HK-2 (cell line): ENCODE data around the gene FARP1.

Experiments
- DNase-seq: peaks from one replicate; pipeline ENCODE4 v3.0.0-alpha.2; 2018; ENCODE audit not compliant: unreplicated experiment

Gene FARP1

GRCh38 chr13:98480915-98481877 is 338.3 kb downstream of the FARP1 start:
- DNase-seq = no peak

- peak; percentile 37 for DNase-seq
Observed at GRCh38 chr13:98482476-98483444, 339.9 kb downstream of the FARP1 start.

- no peak for DNase-seq
Observed at GRCh38 chr13:98483601-98484288, 340.9 kb downstream of the FARP1 start.

GRCh38 chr13:98484289-98485219 is 341.7 kb downstream of the FARP1 start:
- peak; percentile 85 for DNase-seq

- DNase-seq = no peak
Observed at GRCh38 chr13:98485561-98485960, 342.7 kb downstream of the FARP1 start.

- DNase-seq = no peak
Observed at GRCh38 chr13:98486412-98486811, 343.5 kb downstream of the FARP1 start.

GRCh38 chr13:98487016-98487415 is 344.1 kb downstream of the FARP1 start:
- DNase-seq = no peak

- no peak for DNase-seq
Observed at GRCh38 chr13:98487522-98487921, 344.6 kb downstream of the FARP1 start.

- no peak for DNase-seq
Observed at GRCh38 chr13:98488736-98489135, 345.8 kb downstream of the FARP1 start.

GRCh38 chr13:98489446-98490194 is 346.7 kb downstream of the FARP1 start:
- DNase-seq = no peak

- no peak for DNase-seq
Observed at GRCh38 chr13:98490195-98490836, 347.4 kb downstream of the FARP1 start.

GRCh38 chr13:98490866-98491265 is 348.0 kb downstream of the FARP1 start:
- no peak for DNase-seq

- DNase-seq = no peak
Observed at GRCh38 chr13:98492335-98493041, 349.6 kb downstream of the FARP1 start.

- DNase-seq = no peak
Observed at GRCh38 chr13:98493042-98493712, 350.3 kb downstream of the FARP1 start.

- DNase-seq = no peak
Observed at GRCh38 chr13:98494769-98495168, 351.9 kb downstream of the FARP1 start.

GRCh38 chr13:98495627-98496478 is 353.0 kb downstream of the FARP1 start:
- no peak for DNase-seq

GRCh38 chr13:98496479-98496791 is 353.5 kb downstream of the FARP1 start:
- no peak for DNase-seq
